ENCODE measurements around the gene CHD8. TPM values are rescaled to one million over a fixed set of nuclear protein-coding genes. Genes with fewer than 3 reads are reported as not detected.

CHD8 gene
- polyA plus RNA-seq, 1 experiment: 26.1 TPM

DNA sequence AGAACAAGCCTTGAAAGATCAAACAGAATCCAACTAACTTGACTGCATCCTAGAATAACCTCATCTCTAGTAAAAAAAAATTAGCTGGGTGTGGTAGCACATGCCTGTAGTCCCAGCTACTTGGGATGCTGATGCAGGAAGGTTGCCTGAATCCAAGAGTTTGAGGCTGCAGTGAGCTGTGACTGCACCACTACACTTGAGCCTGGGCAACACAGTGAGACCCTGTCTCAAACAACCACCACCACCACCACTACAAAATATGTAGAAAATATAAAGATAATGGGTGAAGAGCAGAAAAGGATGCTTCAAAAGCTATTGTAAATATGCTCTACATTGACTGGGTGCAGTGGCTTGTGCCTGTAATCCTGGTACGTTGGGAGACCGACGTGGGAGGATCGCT is 99.4 kb downstream of the CHD8 start:
- TF ChIP-seq CTCF (IDR thresholded peaks at IDR 0.05; ENCODE audit: low read depth, low read length): no peak
- H3K27me3 ChIP-seq (ENCODE audit: control insufficient read depth, insufficient read depth, low read length): no peaks in the 10 kb centered on the region
- H3K4me3 ChIP-seq (ENCODE audit: low read depth, low read length): no peak overlapping the region
- DNase-seq (ENCODE audit: low read depth, low spot score): no peak
- no peaks in the 10 kb centered on the region for H3K9me3 ChIP-seq (ENCODE audit: control insufficient read depth, insufficient read depth, low read length)
- POLR2A ChIA-PET: no interaction called here
- no peak overlapping the region for H3K27ac ChIP-seq (ENCODE audit: low read depth, low read length)
- CTCF ChIA-PET: no interaction called here

GRCh38 chr14:21352587-21352986 is 103.3 kb downstream of the CHD8 start:
- no peak overlapping the region for H3K27ac ChIP-seq (ENCODE audit: low read depth, low read length)
- H3K9me3 ChIP-seq (ENCODE audit: control insufficient read depth, insufficient read depth, low read length): no peaks in the 10 kb centered on the region
- DNase-seq (ENCODE audit: low read depth, low spot score): no peak
- no peaks in the 10 kb centered on the region for H3K27me3 ChIP-seq (ENCODE audit: control insufficient read depth, insufficient read depth, low read length)
- TF ChIP-seq CTCF (IDR thresholded peaks at IDR 0.05; ENCODE audit: low read depth, low read length): no peak
- ChIA-PET POLR2A (no interaction called here), CTCF (no interaction called here)
- H3K4me3 ChIP-seq (ENCODE audit: low read depth, low read length): no peak overlapping the region

DNA sequence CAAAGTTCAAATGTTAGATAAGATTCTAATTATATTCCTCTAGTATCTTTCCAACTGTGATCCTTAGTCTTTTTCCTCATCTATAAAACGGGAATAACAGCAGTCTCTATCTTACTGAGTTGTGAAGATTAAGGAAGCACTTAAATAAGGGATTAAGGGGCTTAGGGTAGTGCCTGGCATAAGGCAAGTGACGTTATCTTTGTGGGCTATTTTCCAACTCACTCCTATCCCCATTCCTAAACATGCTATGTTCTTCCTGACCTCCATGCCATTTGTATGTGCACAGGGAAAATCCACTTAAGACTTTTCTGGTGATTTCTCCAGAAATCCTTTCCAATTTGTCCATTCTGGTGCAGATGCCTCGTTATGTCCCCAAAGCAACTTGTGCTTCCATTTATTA is 105.4 kb downstream of the CHD8 start:
- CTCF ChIA-PET: no interaction called here
- DNase-seq (ENCODE audit: low read depth, low spot score): no peak
- POLR2A ChIA-PET: no interaction called here
- H3K9me3 ChIP-seq (ENCODE audit: control insufficient read depth, insufficient read depth, low read length): no peaks in the 10 kb centered on the region
- no peak for TF ChIP-seq CTCF (IDR thresholded peaks at IDR 0.05; ENCODE audit: low read depth, low read length)
- no peaks in the 10 kb centered on the region for H3K27me3 ChIP-seq (ENCODE audit: control insufficient read depth, insufficient read depth, low read length)
- H3K27ac ChIP-seq (ENCODE audit: low read depth, low read length): no peak overlapping the region
- no peak overlapping the region for H3K4me3 ChIP-seq (ENCODE audit: low read depth, low read length)

DNA sequence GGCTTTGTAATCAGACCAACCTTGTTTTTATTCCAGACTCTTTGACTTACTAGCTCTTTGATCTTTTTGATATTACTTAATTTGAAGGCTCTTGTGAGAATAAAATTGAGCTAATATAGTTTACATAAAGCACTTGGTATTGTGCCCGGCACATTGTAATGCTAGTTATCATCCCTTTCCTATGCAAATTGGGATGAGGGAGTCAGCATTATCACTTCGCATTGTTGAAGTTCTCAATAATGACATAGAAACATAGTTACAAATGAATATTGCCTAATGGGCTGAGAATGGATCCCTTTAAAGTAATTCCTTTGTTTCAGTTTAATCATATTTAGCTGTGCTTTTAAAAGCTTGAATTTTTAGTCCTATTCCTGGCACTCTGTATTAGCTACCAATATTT is 108.7 kb downstream of the CHD8 start:
- H3K4me3 ChIP-seq (ENCODE audit: low read depth, low read length): no peak overlapping the region
- H3K9me3 ChIP-seq (ENCODE audit: control insufficient read depth, insufficient read depth, low read length): no peaks in the 10 kb centered on the region
- TF ChIP-seq CTCF (IDR thresholded peaks at IDR 0.05; ENCODE audit: low read depth, low read length): no peak
- POLR2A ChIA-PET: no interaction called here
- no peaks in the 10 kb centered on the region for H3K27me3 ChIP-seq (ENCODE audit: control insufficient read depth, insufficient read depth, low read length)
- DNase-seq (ENCODE audit: low read depth, low spot score): no peak
- H3K27ac ChIP-seq (ENCODE audit: low read depth, low read length): no peak overlapping the region
- CTCF ChIA-PET: interaction anchor here (0.6 to 1.5 kb wide), 5 partner anchors 17 to 376 kb away, joined by 3 to 6 read pairs (median 3); no protein-coding TSS in a partner anchor

GRCh38 chr14:21346532-21347135 is 109.3 kb downstream of the CHD8 start:
- CTCF ChIA-PET: interaction anchor here (0.6 to 1.5 kb wide), 6 partner anchors 36 to 376 kb away, joined by 3 to 6 read pairs (median 3); no protein-coding TSS in a partner anchor
- Histone ChIP-seq H3K27ac (ENCODE audit: low read depth, low read length) (peak overlapping the region; percentile 52), H3K9me3 (ENCODE audit: control insufficient read depth, insufficient read depth, low read length) (no peaks in the 10 kb centered on the region), H3K27me3 (ENCODE audit: control insufficient read depth, insufficient read depth, low read length) (peaks cover 3% of the 10 kb centered on the region), H3K4me3 (ENCODE audit: low read depth, low read length) (no peak overlapping the region)
- peak; percentile 39 for DNase-seq (ENCODE audit: low read depth, low spot score)
- POLR2A ChIA-PET: no interaction called here
- TF ChIP-seq CTCF (IDR thresholded peaks at IDR 0.05; ENCODE audit: low read depth, low read length): no peak
